ENCODE results near the gene DCDC1.

The DCDC1 gene

GRCh38 chr11:30825723-30826122 lies 543.8 kb downstream of the DCDC1 start:
- DNase-seq: no peak

GRCh38 chr11:30823119-30823518 lies 546.4 kb downstream of the DCDC1 start:
- DNase-seq: no peak

GRCh38 chr11:30821438-30821965 lies 548.0 kb downstream of the DCDC1 start:
- DNase-seq: no peak

GRCh38 chr11:30818721-30819120 lies 550.8 kb downstream of the DCDC1 start:
- DNase-seq: no peak

- DNase-seq: no peak
Observed at GRCh38 chr11:30816959-30817880, 552.3 kb downstream of the DCDC1 start.

GRCh38 chr11:30815619-30816018 lies 553.9 kb downstream of the DCDC1 start:
- DNase-seq: no peak

GRCh38 chr11:30814737-30815136 lies 554.8 kb downstream of the DCDC1 start:
- DNase-seq: no peak
